ENCODE data around the gene OR52H1. TPM values are rescaled to one million over a fixed set of nuclear protein-coding genes. Genes with fewer than 3 reads are reported as not detected.

The OR52H1 gene
- total RNA-seq, 1 experiment from 2014 or later = not detected

GRCh38 chr11:5557751-5558150, 9.4 kb upstream of the OR52H1 start:
- H3K4me3 ChIP-seq = no peak overlapping the region
- no peaks in the 10 kb centered on the region; the same call in 1 of the 2 replicates for H3K27me3 ChIP-seq (replicated peaks)
- H3K9me3 ChIP-seq (replicated peaks) = no peaks in the 10 kb centered on the region
- H3K4me1 ChIP-seq (replicated peaks) = no peaks in the 10 kb centered on the region
- no peaks in the 10 kb centered on the region for H3K36me3 ChIP-seq
- no peak overlapping the region for H3K27ac ChIP-seq
- no peak for DNase-seq (ENCODE audit: low read depth in 1 of 2, low spot score in 2 of 2)

- no peaks in the 10 kb centered on the region for H3K9me3 ChIP-seq (replicated peaks)
- H3K4me1 ChIP-seq (replicated peaks) = no peaks in the 10 kb centered on the region
- no peak for DNase-seq (ENCODE audit: low read depth in 1 of 2, low spot score in 2 of 2)
- H3K4me3 ChIP-seq = no peak overlapping the region
- H3K27me3 ChIP-seq (replicated peaks) = no peaks in the 10 kb centered on the region; the same call in 1 of the 2 replicates
- no peaks in the 10 kb centered on the region for H3K36me3 ChIP-seq
- no peak overlapping the region for H3K27ac ChIP-seq
Observed at GRCh38 chr11:5556596-5557188, 8.4 kb upstream of the OR52H1 start.

- no peaks in the 10 kb centered on the region for H3K9me3 ChIP-seq (replicated peaks)
- no peaks in the 10 kb centered on the region for H3K36me3 ChIP-seq
- H3K4me3 ChIP-seq = no peak overlapping the region
- H3K4me1 ChIP-seq (replicated peaks) = peaks cover 11% of the 10 kb centered on the region; the same call in 1 of the 2 replicates
- no peak overlapping the region for H3K27ac ChIP-seq
- H3K27me3 ChIP-seq (replicated peaks) = no peaks in the 10 kb centered on the region; the same call in 1 of the 2 replicates
- DNase-seq (ENCODE audit: low read depth in 1 of 2, low spot score in 2 of 2) = no peak
Observed at GRCh38 chr11:5553343-5553742, 5.0 kb upstream of the OR52H1 start.

GRCh38 chr11:5550440-5551095, 2.2 kb upstream of the OR52H1 start:
- Histone ChIP-seq H3K36me3 (no peaks in the 10 kb centered on the region), H3K4me3 (no peak overlapping the region)
- peak in 1 of 2 experiments; percentile 49 for DNase-seq (ENCODE audit: low read depth in 1 of 2, low spot score in 2 of 2)

GRCh38 chr11:5547982-5548381, 358 bp downstream of the OR52H1 start:
- no peak for DNase-seq (ENCODE audit: low read depth in 1 of 2, low spot score in 2 of 2)
- H3K27ac ChIP-seq = no peak overlapping the region

More at GRCh38 chr11:5550440-5551095, 2.2 kb upstream of the OR52H1 start:
- peaks cover 11% of the 10 kb centered on the region; the same call in 1 of the 2 replicates for H3K4me1 ChIP-seq (replicated peaks)
- no peaks in the 10 kb centered on the region for H3K27me3 ChIP-seq (replicated peaks)
- H3K27ac ChIP-seq = no peak overlapping the region
- H3K9me3 ChIP-seq (replicated peaks) = no peaks in the 10 kb centered on the region

GRCh38 chr11:5546457-5546856, 1.9 kb downstream of the OR52H1 start:
- Histone ChIP-seq H3K27me3 (replicated peaks) (no peaks in the 10 kb centered on the region), H3K27ac (no peak overlapping the region), H3K9me3 (replicated peaks) (no peaks in the 10 kb centered on the region), H3K4me1 (replicated peaks) (peaks cover 11% of the 10 kb centered on the region; the same call in 1 of the 2 replicates), H3K36me3 (no peaks in the 10 kb centered on the region), H3K4me3 (no peak overlapping the region)
- no peak for DNase-seq (ENCODE audit: low read depth in 1 of 2, low spot score in 2 of 2)

More at GRCh38 chr11:5547982-5548381, 358 bp downstream of the OR52H1 start:
- Histone ChIP-seq H3K4me3 (no peak overlapping the region), H3K36me3 (no peaks in the 10 kb centered on the region), H3K27me3 (replicated peaks) (no peaks in the 10 kb centered on the region), H3K9me3 (replicated peaks) (no peaks in the 10 kb centered on the region), H3K4me1 (replicated peaks) (peaks cover 11% of the 10 kb centered on the region; the same call in 1 of the 2 replicates)

GRCh38 chr11:5541427-5541826, 6.9 kb downstream of the OR52H1 start:
- no peak overlapping the region for H3K4me3 ChIP-seq
- no peak for DNase-seq (ENCODE audit: low read depth in 1 of 2, low spot score in 2 of 2)
- H3K36me3 ChIP-seq = no peaks in the 10 kb centered on the region
- H3K27ac ChIP-seq = no peak overlapping the region
- no peaks in the 10 kb centered on the region for H3K9me3 ChIP-seq (replicated peaks)
- peaks cover 4% of the 10 kb centered on the region for H3K27me3 ChIP-seq (replicated peaks)
- H3K4me1 ChIP-seq (replicated peaks) = no peaks in the 10 kb centered on the region

- Histone ChIP-seq H3K9me3 (replicated peaks) (no peaks in the 10 kb centered on the region), H3K4me1 (replicated peaks) (no peaks in the 10 kb centered on the region), H3K4me3 (no peak overlapping the region), H3K36me3 (no peaks in the 10 kb centered on the region), H3K27ac (no peak overlapping the region), H3K27me3 (replicated peaks) (peaks cover 4% of the 10 kb centered on the region)
- DNase-seq (ENCODE audit: low read depth in 1 of 2, low spot score in 2 of 2) = no peak
Observed at GRCh38 chr11:5536482-5536881, 11.9 kb downstream of the OR52H1 start.

- Histone ChIP-seq H3K27me3 (replicated peaks) (no peaks in the 10 kb centered on the region; the same call in 1 of the 2 replicates), H3K4me1 (replicated peaks) (no peaks in the 10 kb centered on the region), H3K36me3 (no peaks in the 10 kb centered on the region), H3K9me3 (replicated peaks) (no peaks in the 10 kb centered on the region), H3K27ac (no peak overlapping the region), H3K4me3 (no peak overlapping the region)
- no peak for DNase-seq (ENCODE audit: low read depth in 1 of 2, low spot score in 2 of 2)
Observed at GRCh38 chr11:5534046-5534445, 14.3 kb downstream of the OR52H1 start.

GRCh38 chr11:5531053-5531831, 17.1 kb downstream of the OR52H1 start:
- Histone ChIP-seq H3K4me3 (no peak overlapping the region), H3K9me3 (replicated peaks) (no peaks in the 10 kb centered on the region), H3K36me3 (no peaks in the 10 kb centered on the region), H3K4me1 (replicated peaks) (no peaks in the 10 kb centered on the region), H3K27ac (no peak overlapping the region), H3K27me3 (replicated peaks) (peaks cover 6% of the 10 kb centered on the region; the same call in 1 of the 2 replicates)
- DNase-seq (ENCODE audit: low read depth in 1 of 2, low spot score in 2 of 2) = no peak

GRCh38 chr11:5528495-5528894, 19.8 kb downstream of the OR52H1 start:
- Histone ChIP-seq H3K4me1 (replicated peaks) (no peaks in the 10 kb centered on the region), H3K9me3 (replicated peaks) (no peaks in the 10 kb centered on the region), H3K36me3 (no peaks in the 10 kb centered on the region), H3K4me3 (no peak overlapping the region), H3K27ac (no peak overlapping the region), H3K27me3 (replicated peaks) (peaks cover 6% of the 10 kb centered on the region; the same call in 1 of the 2 replicates)
- DNase-seq (ENCODE audit: low read depth in 1 of 2, low spot score in 2 of 2) = no peak

GRCh38 chr11:5527716-5528115, 20.6 kb downstream of the OR52H1 start:
- H3K27ac ChIP-seq = no peak overlapping the region
- no peaks in the 10 kb centered on the region for H3K4me1 ChIP-seq (replicated peaks)
- H3K4me3 ChIP-seq = no peak overlapping the region
- H3K9me3 ChIP-seq (replicated peaks) = no peaks in the 10 kb centered on the region
- no peaks in the 10 kb centered on the region for H3K36me3 ChIP-seq
- DNase-seq (ENCODE audit: low read depth in 1 of 2, low spot score in 2 of 2) = no peak
- peaks cover 6% of the 10 kb centered on the region; the same call in 1 of the 2 replicates for H3K27me3 ChIP-seq (replicated peaks)

- H3K9me3 ChIP-seq (replicated peaks) = no peaks in the 10 kb centered on the region
- H3K4me1 ChIP-seq (replicated peaks) = no peaks in the 10 kb centered on the region
Observed at GRCh38 chr11:5524756-5525155, 23.6 kb downstream of the OR52H1 start.

GRCh38 chr11:5522308-5522707, 26.0 kb downstream of the OR52H1 start:
- no peak for DNase-seq (ENCODE audit: low read depth in 1 of 2, low spot score in 2 of 2)
- Histone ChIP-seq H3K9me3 (replicated peaks) (no peaks in the 10 kb centered on the region), H3K4me1 (replicated peaks) (no peaks in the 10 kb centered on the region), H3K36me3 (no peaks in the 10 kb centered on the region), H3K4me3 (no peak overlapping the region), H3K27ac (no peak overlapping the region), H3K27me3 (replicated peaks) (no peaks in the 10 kb centered on the region; the same call in 1 of the 2 replicates)

More at GRCh38 chr11:5524756-5525155, 23.6 kb downstream of the OR52H1 start:
- H3K4me3 ChIP-seq = no peak overlapping the region
- no peaks in the 10 kb centered on the region for H3K36me3 ChIP-seq
- DNase-seq (ENCODE audit: low read depth in 1 of 2, low spot score in 2 of 2) = no peak
- peaks cover 6% of the 10 kb centered on the region; the same call in 1 of the 2 replicates for H3K27me3 ChIP-seq (replicated peaks)
- no peak overlapping the region for H3K27ac ChIP-seq
